ENCODE results near the gene HOXC6. TPM values are rescaled to one million over a fixed set of nuclear protein-coding genes. Genes with fewer than 3 reads are reported as not detected.

The HOXC6 gene
- total RNA-seq, 1 donor from 2014 or later, result not detected

DNA sequence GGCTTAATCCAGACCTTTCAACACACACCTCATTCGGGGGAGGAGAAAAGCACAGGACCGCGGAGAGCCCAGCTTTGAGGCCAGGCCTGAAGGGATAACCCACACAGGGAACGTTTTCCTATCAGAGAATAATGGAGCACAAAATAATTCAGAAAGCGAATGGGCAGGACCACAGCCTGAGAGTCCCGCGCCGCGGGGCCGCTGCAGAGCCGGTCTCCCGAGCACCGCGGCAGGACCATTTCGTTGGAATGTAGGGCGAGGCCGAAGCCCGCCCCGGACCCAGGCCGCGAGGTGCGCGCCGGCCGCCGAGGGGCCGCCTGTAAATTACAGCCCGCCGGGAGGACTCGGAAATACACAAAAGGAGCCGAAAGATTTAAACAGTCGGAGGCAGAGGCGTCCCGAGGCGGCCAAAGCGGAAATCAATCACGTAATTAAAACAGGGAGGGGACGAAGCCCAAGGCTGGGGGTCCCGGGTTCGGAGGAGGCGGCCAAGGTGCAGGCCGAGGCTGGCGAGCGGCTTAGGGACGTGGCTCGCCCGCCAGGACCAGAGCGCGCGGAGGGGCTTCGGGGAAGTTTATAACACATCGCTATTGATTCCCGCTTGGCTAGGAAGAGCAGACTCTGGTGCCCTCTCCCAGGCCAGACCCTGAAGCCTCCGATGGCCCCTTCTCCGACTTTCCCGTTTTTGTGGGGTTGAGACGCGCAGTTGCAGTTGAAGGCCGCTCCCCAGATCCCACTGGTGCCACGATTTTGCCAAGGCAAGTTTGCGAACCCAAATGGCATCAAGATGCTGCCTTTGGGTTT, 19.1 kb downstream of the HOXC6 start:
- TF ChIP-seq POLR2A (IDR thresholded peaks at IDR 0.05), result no peak
- no peak for TF ChIP-seq POLR2AphosphoS5 (IDR thresholded peaks at IDR 0.05; ENCODE audit: insufficient read depth in 1 of 2, low read depth in 1 of 2)
- no peak for TF ChIP-seq CTCF (IDR thresholded peaks at IDR 0.05)
- Histone ChIP-seq H3K27me3 (peaks cover 14% of the 10 kb centered on the region), H3K9me3 (no peaks in the 10 kb centered on the region), H3K27ac (no peak overlapping the region), H3K36me3 (no peaks in the 10 kb centered on the region), H3K4me3 (no peak overlapping the region), H3K4me1 (peaks cover 9% of the 10 kb centered on the region)
- DNase-seq (ENCODE audit: extremely low spot score in 2 of 2), result no peak
- intact Hi-C loops (cut with DNase I), result no loop called here

GRCh38 chr12:54047964-54048303, 19.7 kb downstream of the HOXC6 start:
- H3K36me3 ChIP-seq, result no peaks in the 10 kb centered on the region
- intact Hi-C loops (cut with DNase I), result no loop called here
- no peak for TF ChIP-seq POLR2AphosphoS5 (IDR thresholded peaks at IDR 0.05; ENCODE audit: insufficient read depth in 1 of 2, low read depth in 1 of 2)
- no peak for TF ChIP-seq POLR2A (IDR thresholded peaks at IDR 0.05)
- TF ChIP-seq CTCF (IDR thresholded peaks at IDR 0.05), result no peak
- no peak overlapping the region for H3K27ac ChIP-seq
- H3K4me3 ChIP-seq, result no peak overlapping the region
- no peaks in the 10 kb centered on the region for H3K9me3 ChIP-seq
- H3K27me3 ChIP-seq, result peaks cover 17% of the 10 kb centered on the region
- DNase-seq (ENCODE audit: extremely low spot score in 2 of 2), result no peak
- H3K4me1 ChIP-seq, result peaks cover 15% of the 10 kb centered on the region

GRCh38 chr12:54048406-54049093, 20.3 kb downstream of the HOXC6 start:
- Histone ChIP-seq H3K4me1 (peaks cover 21% of the 10 kb centered on the region), H3K9me3 (no peaks in the 10 kb centered on the region), H3K36me3 (no peaks in the 10 kb centered on the region), H3K4me3 (no peak overlapping the region), H3K27me3 (peaks cover 22% of the 10 kb centered on the region), H3K27ac (no peak overlapping the region)
- DNase-seq (ENCODE audit: extremely low spot score in 2 of 2), result no peak
- intact Hi-C loops (cut with DNase I), result no loop called here
- TF ChIP-seq POLR2AphosphoS5 (IDR thresholded peaks at IDR 0.05; ENCODE audit: insufficient read depth in 1 of 2, low read depth in 1 of 2), result no peak
- no peak for TF ChIP-seq CTCF (IDR thresholded peaks at IDR 0.05)
- no peak for TF ChIP-seq POLR2A (IDR thresholded peaks at IDR 0.05)

- Histone ChIP-seq H3K27ac (no peak overlapping the region), H3K4me1 (peaks cover 27% of the 10 kb centered on the region), H3K4me3 (no peak overlapping the region), H3K9me3 (no peaks in the 10 kb centered on the region), H3K36me3 (no peaks in the 10 kb centered on the region), H3K27me3 (peaks cover 27% of the 10 kb centered on the region)
- intact Hi-C loops (cut with DNase I), result no loop called here
- TF ChIP-seq POLR2AphosphoS5 (IDR thresholded peaks at IDR 0.05; ENCODE audit: insufficient read depth in 1 of 2, low read depth in 1 of 2), result no peak
- TF ChIP-seq POLR2A (IDR thresholded peaks at IDR 0.05), result no peak
- TF ChIP-seq CTCF (IDR thresholded peaks at IDR 0.05), result no peak
- no peak for DNase-seq (ENCODE audit: extremely low spot score in 2 of 2)
Observed at GRCh38 chr12:54049108-54049507, 20.9 kb downstream of the HOXC6 start.

- intact Hi-C loops (cut with DNase I), result no loop called here
- DNase-seq (ENCODE audit: extremely low spot score in 2 of 2), result no peak
- peaks cover 34% of the 10 kb centered on the region for H3K4me1 ChIP-seq
- H3K4me3 ChIP-seq, result no peak overlapping the region
- TF ChIP-seq CTCF (IDR thresholded peaks at IDR 0.05) (no peak), POLR2A (IDR thresholded peaks at IDR 0.05) (no peak), POLR2AphosphoS5 (IDR thresholded peaks at IDR 0.05; ENCODE audit: insufficient read depth in 1 of 2, low read depth in 1 of 2) (no peak)
- H3K36me3 ChIP-seq, result no peaks in the 10 kb centered on the region
- no peak overlapping the region for H3K27ac ChIP-seq
- H3K27me3 ChIP-seq, result peaks cover 41% of the 10 kb centered on the region
- no peaks in the 10 kb centered on the region for H3K9me3 ChIP-seq
Observed at GRCh38 chr12:54050482-54050810, 22.2 kb downstream of the HOXC6 start.
